WTC11 (cell line): Measurements from ENCODE around the gene SDHAF1. TPM values are rescaled to one million over a fixed set of nuclear protein-coding genes. Genes with fewer than 3 reads are reported as not detected.

Experiments used
- ATAC-seq: fragments of 200-7000 bp; cut with Tn5 transposase; 2 replicates; pipeline ENCODE4 v1.10.0; 2021; ENCODE audit warnings: mild to moderate bottlenecking, moderate library complexity
- CTCF ChIA-PET: fragments of 300-600 bp; sonication (Branson Sonifier 250); formaldehyde crosslinking; loops from one replicate; lab custom pipeline; 2021; ENCODE audit warnings: antibody characterized with exemption; lab: Charles Lee
- POLR2A ChIA-PET: fragments of 350-600 bp; sonication (Branson Sonifier 250); formaldehyde crosslinking; loops from one replicate; lab custom pipeline; 2021; ENCODE audit warnings: antibody characterized with exemption; lab: Charles Lee
- DNase-seq: peaks from one replicate; pipeline ENCODE4 v3.0.0; 2021; ENCODE audit warnings: low spot score
- H3K27ac Mint-ChIP-seq: 2 replicates; pipeline ENCODE4 v1.8.0; 2021; ENCODE audit warnings: mixed read lengths
- H3K27me3 Mint-ChIP-seq: 2 replicates; pipeline ENCODE4 v1.8.0; 2021; ENCODE audit warnings: low read depth, mild to moderate bottlenecking, moderate library complexity, mixed read lengths
- H3K36me3 Mint-ChIP-seq: 2 replicates; pipeline ENCODE4 v1.8.0; 2021; ENCODE audit warnings: mixed read lengths
- H3K4me1 Mint-ChIP-seq: 2 replicates; pipeline ENCODE4 v1.8.0; 2022; ENCODE audit warnings: mixed read lengths
- H3K4me3 Mint-ChIP-seq: 2 replicates; pipeline ENCODE4 v1.8.0; 2021; ENCODE audit warnings: mild to moderate bottlenecking, moderate library complexity, mixed read lengths
- H3K9me3 Mint-ChIP-seq: 2 replicates; pipeline ENCODE4 v1.8.0; 2021; ENCODE audit warnings: mixed read lengths
- CREB1 ChIP-seq: sonication (generic); formaldehyde crosslinking; IDR thresholded peaks from 2 replicates; pipeline ENCODE4 v1.8.0; 2023; ENCODE audit warnings: mild to moderate bottlenecking, missing genetic modification reagents
- CREM ChIP-seq: sonication (generic); formaldehyde crosslinking; IDR thresholded peaks from 2 replicates; pipeline ENCODE4 v1.8.1; 2022; ENCODE audit warnings: mild to moderate bottlenecking, missing genetic modification reagents, moderate library complexity
- ELF4 ChIP-seq: sonication (generic); formaldehyde crosslinking; IDR thresholded peaks from 2 replicates; pipeline ENCODE4 v1.8.1; 2022; ENCODE audit warnings: low read depth, mild to moderate bottlenecking, moderate library complexity, missing genetic modification reagents
- IRF2 ChIP-seq: sonication (generic); formaldehyde crosslinking; IDR thresholded peaks from 2 replicates; pipeline ENCODE4 v1.8.0; 2022; ENCODE audit warnings: low read depth, missing genetic modification reagents, borderline replicate concordance
- MYBL2 ChIP-seq: sonication (generic); formaldehyde crosslinking; IDR thresholded peaks from 2 replicates; pipeline ENCODE4 v1.8.1; 2023; ENCODE audit warnings: mild to moderate bottlenecking, moderate library complexity, missing genetic modification reagents
- NFATC4 ChIP-seq: fragments of 250-450 bp; sonication (Bioruptor Pico); IDR thresholded peaks from 2 replicates; pipeline ENCODE4 v1.9.0; 2021; ENCODE audit warnings: mild to moderate bottlenecking
- NFYB ChIP-seq: sonication (generic); formaldehyde crosslinking; conservative IDR thresholded peaks from 2 replicates; pipeline ENCODE4 v1.8.0; 2022; ENCODE audit warnings: low read depth, missing genetic modification reagents
- NR2C2 ChIP-seq: sonication (generic); formaldehyde crosslinking; IDR thresholded peaks from 2 replicates; pipeline ENCODE4 v1.8.0; 2022; ENCODE audit warnings: mild to moderate bottlenecking, missing genetic modification reagents
- SMAD4 ChIP-seq: sonication (generic); formaldehyde crosslinking; IDR thresholded peaks from 2 replicates; pipeline ENCODE4 v1.8.0; 2022; ENCODE audit warnings: mild to moderate bottlenecking, missing genetic modification reagents
- TCF7 ChIP-seq: sonication (generic); formaldehyde crosslinking; IDR thresholded peaks from 2 replicates; pipeline ENCODE4 v1.8.0; 2022; ENCODE audit warnings: mild to moderate bottlenecking, low read depth, missing genetic modification reagents, moderate library complexity
- ZBTB21 ChIP-seq: sonication (generic); formaldehyde crosslinking; IDR thresholded peaks from 2 replicates; pipeline ENCODE4 v1.8.1; 2023; ENCODE audit warnings: mild to moderate bottlenecking, missing genetic modification reagents, borderline replicate concordance
- ZNF121 ChIP-seq: sonication (generic); formaldehyde crosslinking; IDR thresholded peaks from 2 replicates; pipeline ENCODE4 v1.8.0; 2023; ENCODE audit warnings: missing genetic modification reagents
- ZNF138 ChIP-seq: sonication (generic); formaldehyde crosslinking; conservative IDR thresholded peaks from 2 replicates; pipeline ENCODE4 v1.8.1; 2022; ENCODE audit warnings: mild to moderate bottlenecking, moderate library complexity, missing genetic modification reagents
- ZNF232 ChIP-seq: sonication (generic); formaldehyde crosslinking; IDR thresholded peaks from 2 replicates; pipeline ENCODE4 v1.8.0; 2022; ENCODE audit warnings: mild to moderate bottlenecking, missing genetic modification reagents
- ZNF317 ChIP-seq: sonication (generic); formaldehyde crosslinking; IDR thresholded peaks from 2 replicates; pipeline ENCODE4 v1.8.1; 2023; ENCODE audit warnings: low read depth, mild to moderate bottlenecking, moderate library complexity, missing genetic modification reagents, borderline replicate concordance
- ZNF423 ChIP-seq: fragments of 250-450 bp; sonication (Bioruptor Pico); IDR thresholded peaks from 2 replicates; pipeline ENCODE4 v2.1.2; 2022; ENCODE audit warnings: mild to moderate bottlenecking, moderate library complexity
- ZNF671 ChIP-seq: fragments of 250-450 bp; sonication (Bioruptor Pico); IDR thresholded peaks from 2 replicates; pipeline ENCODE4 v1.8.0; 2021; ENCODE audit warnings: mild to moderate bottlenecking
- total RNA-seq: library from RNA; stranded (reverse); gene quantifications from 3 replicates; pipeline ENCODE4 v1.2.3, GENCODE V29; 2021
- TF ChIP-seq, protein P1 (sequence below): sonication (generic); formaldehyde crosslinking; IDR thresholded peaks from 2 replicates; pipeline ENCODE4 v1.8.1; 2023; ENCODE audit warnings: mild to moderate bottlenecking, moderate library complexity, missing genetic modification reagents
- TF ChIP-seq, protein P2 (sequence below): sonication (generic); formaldehyde crosslinking; IDR thresholded peaks from 2 replicates; pipeline ENCODE4 v1.8.0; 2022; ENCODE audit warnings: mild to moderate bottlenecking, missing genetic modification reagents
- TF ChIP-seq, protein P3 (sequence below): fragments of 250-450 bp; sonication (Bioruptor Pico); conservative IDR thresholded peaks from 2 replicates; pipeline ENCODE4 v1.9.0; 2021; ENCODE audit warnings: mild to moderate bottlenecking
- TF ChIP-seq, protein P4 (sequence below): fragments of 250-450 bp; sonication (Bioruptor Pico); IDR thresholded peaks from 2 replicates; pipeline ENCODE4 v2.1.2; 2022; ENCODE audit warnings: mild to moderate bottlenecking, moderate library complexity
- TF ChIP-seq, protein P5 (sequence below): fragments of 250-450 bp; sonication (Bioruptor Pico); IDR thresholded peaks from 2 replicates; pipeline ENCODE4 v1.9.0; 2021; ENCODE audit warnings: moderate library complexity, mild to moderate bottlenecking, inconsistent platforms, borderline replicate concordance
- TF ChIP-seq, protein P6 (sequence below): fragments of 250-450 bp; sonication (Bioruptor Pico); IDR thresholded peaks from 2 replicates; pipeline ENCODE4 v1.8.0; 2021; ENCODE audit warnings: mild to moderate bottlenecking

SDHAF1 gene
- total RNA-seq, 1 experiment from 2014 or later: 20.8 TPM

DNA sequence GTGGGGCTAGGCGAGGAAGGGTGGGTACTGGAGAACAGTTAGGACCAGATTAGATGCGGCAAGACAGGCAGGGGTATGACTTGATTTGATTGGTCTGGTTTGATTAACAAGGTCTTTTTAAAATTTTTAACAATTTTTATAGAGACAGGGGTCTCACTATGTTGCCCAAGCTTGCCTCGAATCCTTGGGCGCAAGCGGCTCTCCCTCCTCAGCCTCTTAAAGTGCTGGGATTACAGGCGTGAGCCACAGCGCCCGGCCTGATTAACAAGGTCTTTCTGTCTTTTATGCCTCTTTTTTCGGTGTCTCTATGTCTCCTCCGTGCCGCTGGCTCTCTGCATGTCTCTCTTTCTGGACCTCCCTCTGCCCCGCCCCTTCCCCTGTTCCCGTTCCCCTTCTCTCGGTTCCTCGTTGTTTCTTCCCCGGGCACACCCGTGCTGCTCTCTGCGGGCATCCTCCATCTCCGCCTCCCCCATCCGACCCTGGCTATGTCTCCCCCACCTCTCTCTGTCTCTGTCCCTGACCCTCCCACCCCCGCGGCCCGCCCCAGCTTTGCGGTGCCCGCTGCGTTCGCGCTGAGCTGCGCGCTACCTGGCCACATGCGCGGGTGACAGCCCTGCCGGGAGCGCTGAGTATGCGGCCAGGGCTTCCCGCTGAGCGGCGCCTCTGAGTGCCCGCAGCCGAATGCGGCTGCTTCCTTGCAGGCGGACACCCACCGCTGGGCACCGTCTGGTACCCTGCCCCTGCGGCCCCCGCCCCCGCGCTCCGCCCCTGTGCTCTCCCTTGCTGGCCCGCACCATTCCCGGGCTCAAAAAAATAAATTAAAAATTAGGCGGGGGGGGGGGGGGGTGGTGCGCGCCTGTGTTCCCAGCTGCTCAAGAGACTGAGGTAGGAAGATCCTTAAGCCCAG is 8.1 kb upstream of the SDHAF1 start:
- peaks cover 5% of the 10 kb centered on the region; the same call in 1 of the 2 replicates for H3K9me3 Mint-ChIP-seq
- peaks cover 3% of the 10 kb centered on the region; the same call in 1 of the 2 replicates for H3K4me1 Mint-ChIP-seq
- peak; percentile 61 for DNase-seq
- ChIA-PET CTCF (interaction anchor here (0.6 to 1.2 kb wide), 4 partner anchors 10 to 64 kb away, joined by 3 to 6 read pairs (median 4); partner anchors contain the start of gene SYNE4), POLR2A (interaction anchor here (0.6 kb wide), 1 partner anchor 117 kb away, joined by 3 read pairs; no protein-coding TSS in a partner anchor)
- H3K27ac Mint-ChIP-seq: no peak overlapping the region
- peak; percentile 90 for ATAC-seq
- peak overlapping the region; percentile 83 for H3K4me3 Mint-ChIP-seq
- TF ChIP-seq, protein P1, sequence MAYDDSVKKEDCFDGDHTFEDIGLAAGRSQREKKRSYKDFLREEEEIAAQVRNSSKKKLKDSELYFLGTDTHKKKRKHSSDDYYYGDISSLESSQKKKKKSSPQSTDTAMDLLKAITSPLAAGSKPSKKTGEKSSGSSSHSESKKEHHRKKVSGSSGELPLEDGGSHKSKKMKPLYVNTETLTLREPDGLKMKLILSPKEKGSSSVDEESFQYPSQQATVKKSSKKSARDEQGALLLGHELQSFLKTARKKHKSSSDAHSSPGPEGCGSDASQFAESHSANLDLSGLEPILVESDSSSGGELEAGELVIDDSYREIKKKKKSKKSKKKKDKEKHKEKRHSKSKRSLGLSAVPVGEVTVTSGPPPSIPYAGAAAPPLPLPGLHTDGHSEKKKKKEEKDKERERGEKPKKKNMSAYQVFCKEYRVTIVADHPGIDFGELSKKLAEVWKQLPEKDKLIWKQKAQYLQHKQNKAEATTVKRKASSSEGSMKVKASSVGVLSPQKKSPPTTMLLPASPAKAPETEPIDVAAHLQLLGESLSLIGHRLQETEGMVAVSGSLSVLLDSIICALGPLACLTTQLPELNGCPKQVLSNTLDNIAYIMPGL (CRISPR knock-in tag): 0 out of 2 replicates have a peak, but pooled peaks have one; percentile 23
- TF ChIP-seq NFATC4 (CRISPR knock-in tag): no peak
- TF ChIP-seq, protein P2, sequence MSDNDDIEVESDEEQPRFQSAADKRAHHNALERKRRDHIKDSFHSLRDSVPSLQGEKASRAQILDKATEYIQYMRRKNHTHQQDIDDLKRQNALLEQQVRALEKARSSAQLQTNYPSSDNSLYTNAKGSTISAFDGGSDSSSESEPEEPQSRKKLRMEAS: no peak; the same call in 1 of the 2 replicates
- TF ChIP-seq ZNF423: peak; percentile 44; the same call in 1 of the 2 replicates
- TF ChIP-seq, protein P3, sequence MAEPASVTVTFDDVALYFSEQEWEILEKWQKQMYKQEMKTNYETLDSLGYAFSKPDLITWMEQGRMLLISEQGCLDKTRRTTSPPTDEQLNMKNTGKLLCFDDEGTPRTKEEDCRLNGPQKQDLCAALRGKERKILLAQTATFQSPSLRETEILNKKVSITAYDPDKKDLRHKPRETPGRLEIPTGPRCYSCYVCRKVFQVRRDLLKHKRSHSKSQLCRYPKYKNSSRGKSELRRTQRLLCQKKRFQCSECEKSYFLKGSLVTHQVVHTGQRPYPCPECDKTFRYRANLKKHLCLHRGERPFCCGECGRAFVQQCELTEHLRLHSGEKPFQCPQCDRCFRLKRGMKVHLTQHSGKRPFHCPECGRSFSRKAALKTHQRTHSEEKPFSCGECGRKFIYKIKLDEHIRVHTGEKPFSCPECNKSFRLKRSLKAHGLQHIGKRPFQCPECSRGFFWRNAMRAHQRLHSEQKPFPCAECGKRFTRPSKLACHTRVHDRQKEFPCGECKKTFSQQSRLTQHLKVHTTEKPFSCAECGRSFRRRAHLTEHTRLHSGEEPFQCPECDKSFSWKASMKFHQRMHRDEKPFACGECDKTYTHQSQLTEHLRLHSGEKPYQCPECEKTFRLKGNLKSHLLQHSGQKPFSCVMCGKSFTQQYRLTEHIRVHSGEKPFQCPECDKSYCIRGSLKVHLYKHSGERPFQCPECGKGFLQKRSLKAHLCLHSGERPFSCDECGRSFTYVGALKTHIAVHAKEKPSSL: no peak
- no peak for TF ChIP-seq ZBTB21 (CRISPR knock-in tag)
- TF ChIP-seq, protein P4, sequence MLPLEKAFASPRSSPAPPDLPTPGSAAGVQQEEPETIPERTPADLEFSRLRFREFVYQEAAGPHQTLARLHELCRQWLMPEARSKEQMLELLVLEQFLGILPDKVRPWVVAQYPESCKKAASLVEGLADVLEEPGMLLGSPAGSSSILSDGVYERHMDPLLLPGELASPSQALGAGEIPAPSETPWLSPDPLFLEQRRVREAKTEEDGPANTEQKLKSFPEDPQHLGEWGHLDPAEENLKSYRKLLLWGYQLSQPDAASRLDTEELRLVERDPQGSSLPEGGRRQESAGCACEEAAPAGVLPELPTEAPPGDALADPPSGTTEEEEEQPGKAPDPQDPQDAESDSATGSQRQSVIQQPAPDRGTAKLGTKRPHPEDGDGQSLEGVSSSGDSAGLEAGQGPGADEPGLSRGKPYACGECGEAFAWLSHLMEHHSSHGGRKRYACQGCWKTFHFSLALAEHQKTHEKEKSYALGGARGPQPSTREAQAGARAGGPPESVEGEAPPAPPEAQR (CRISPR knock-in tag): no peak
- no peak for TF ChIP-seq ZNF317
- TF ChIP-seq TCF7 (CRISPR knock-in tag): no peak
- 0 out of 2 replicates have a peak, but pooled peaks have one; percentile 40 for TF ChIP-seq ZNF121
- TF ChIP-seq IRF2: no peak
- no peaks in the 10 kb centered on the region for H3K36me3 Mint-ChIP-seq
- peaks cover 66% of the 10 kb centered on the region for H3K27me3 Mint-ChIP-seq

DNA sequence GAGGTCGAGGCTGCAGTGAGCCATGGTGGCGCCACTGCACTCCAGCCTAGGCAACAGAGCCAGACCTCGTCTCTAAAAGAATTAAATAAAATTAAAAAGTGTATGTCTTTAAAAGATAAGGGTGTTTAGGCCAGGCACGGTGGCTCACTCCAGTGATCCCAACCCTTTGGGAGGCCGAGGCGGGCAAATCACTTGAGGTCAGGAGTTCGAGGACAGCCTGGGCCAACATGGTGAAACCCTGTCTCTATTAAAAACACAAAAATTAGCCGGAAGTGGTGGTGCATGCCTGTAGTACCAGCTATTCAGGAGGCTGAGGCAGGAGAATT is 7.5 kb upstream of the SDHAF1 start:
- no peak for DNase-seq
- Mint-ChIP-seq H3K4me3 (peak overlapping the region; percentile 83), H3K36me3 (no peaks in the 10 kb centered on the region), H3K27ac (no peak overlapping the region), H3K27me3 (peaks cover 61% of the 10 kb centered on the region), H3K4me1 (peaks cover 3% of the 10 kb centered on the region; the same call in 1 of the 2 replicates), H3K9me3 (peaks cover 5% of the 10 kb centered on the region; the same call in 1 of the 2 replicates)
- CTCF ChIA-PET: interaction anchor here (0.6 to 1.2 kb wide), 5 partner anchors 10 to 63 kb away, joined by 3 to 6 read pairs (median 3); partner anchors contain the start of gene SYNE4
- ATAC-seq: no peak; the same call in 1 of the 2 replicates
- TF ChIP-seq ZNF317: no peak
- TF ChIP-seq, protein P5, sequence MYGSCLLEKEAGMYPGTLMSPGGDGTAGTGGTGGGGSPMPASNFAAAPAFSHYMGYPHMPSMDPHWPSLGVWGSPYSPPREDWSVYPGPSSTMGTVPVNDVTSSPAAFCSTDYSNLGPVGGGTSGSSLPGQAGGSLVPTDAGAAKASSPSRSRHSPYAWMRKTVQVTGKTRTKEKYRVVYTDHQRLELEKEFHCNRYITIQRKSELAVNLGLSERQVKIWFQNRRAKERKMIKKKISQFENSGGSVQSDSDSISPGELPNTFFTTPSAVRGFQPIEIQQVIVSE (CRISPR knock-in tag): no peak
- no peak for TF ChIP-seq ELF4 (CRISPR knock-in tag)
- TF ChIP-seq ZNF232 (CRISPR knock-in tag): no peak
- TF ChIP-seq SMAD4 (CRISPR knock-in tag): no peak
- TF ChIP-seq NR2C2 (CRISPR knock-in tag): no peak
- TF ChIP-seq CREM (CRISPR knock-in tag): no peak
- no peak for TF ChIP-seq MYBL2 (CRISPR knock-in tag)
- TF ChIP-seq NFYB: no peak
- TF ChIP-seq, protein P6, sequence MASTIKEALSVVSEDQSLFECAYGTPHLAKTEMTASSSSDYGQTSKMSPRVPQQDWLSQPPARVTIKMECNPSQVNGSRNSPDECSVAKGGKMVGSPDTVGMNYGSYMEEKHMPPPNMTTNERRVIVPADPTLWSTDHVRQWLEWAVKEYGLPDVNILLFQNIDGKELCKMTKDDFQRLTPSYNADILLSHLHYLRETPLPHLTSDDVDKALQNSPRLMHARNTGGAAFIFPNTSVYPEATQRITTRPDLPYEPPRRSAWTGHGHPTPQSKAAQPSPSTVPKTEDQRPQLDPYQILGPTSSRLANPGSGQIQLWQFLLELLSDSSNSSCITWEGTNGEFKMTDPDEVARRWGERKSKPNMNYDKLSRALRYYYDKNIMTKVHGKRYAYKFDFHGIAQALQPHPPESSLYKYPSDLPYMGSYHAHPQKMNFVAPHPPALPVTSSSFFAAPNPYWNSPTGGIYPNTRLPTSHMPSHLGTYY (CRISPR knock-in tag): no peak
- TF ChIP-seq CREB1 (CRISPR knock-in tag): no peak
- TF ChIP-seq ZNF671 (CRISPR knock-in tag): no peak
- no peak for TF ChIP-seq TCF7 (CRISPR knock-in tag)
- TF ChIP-seq ZNF138 (CRISPR knock-in tag): no peak
- POLR2A ChIA-PET: interaction anchor here (0.6 kb wide), 1 partner anchor 118 kb away, joined by 3 read pairs; no protein-coding TSS in a partner anchor
